ENCODE results near the gene TRMT61B.

TRMT61B gene

DNA sequence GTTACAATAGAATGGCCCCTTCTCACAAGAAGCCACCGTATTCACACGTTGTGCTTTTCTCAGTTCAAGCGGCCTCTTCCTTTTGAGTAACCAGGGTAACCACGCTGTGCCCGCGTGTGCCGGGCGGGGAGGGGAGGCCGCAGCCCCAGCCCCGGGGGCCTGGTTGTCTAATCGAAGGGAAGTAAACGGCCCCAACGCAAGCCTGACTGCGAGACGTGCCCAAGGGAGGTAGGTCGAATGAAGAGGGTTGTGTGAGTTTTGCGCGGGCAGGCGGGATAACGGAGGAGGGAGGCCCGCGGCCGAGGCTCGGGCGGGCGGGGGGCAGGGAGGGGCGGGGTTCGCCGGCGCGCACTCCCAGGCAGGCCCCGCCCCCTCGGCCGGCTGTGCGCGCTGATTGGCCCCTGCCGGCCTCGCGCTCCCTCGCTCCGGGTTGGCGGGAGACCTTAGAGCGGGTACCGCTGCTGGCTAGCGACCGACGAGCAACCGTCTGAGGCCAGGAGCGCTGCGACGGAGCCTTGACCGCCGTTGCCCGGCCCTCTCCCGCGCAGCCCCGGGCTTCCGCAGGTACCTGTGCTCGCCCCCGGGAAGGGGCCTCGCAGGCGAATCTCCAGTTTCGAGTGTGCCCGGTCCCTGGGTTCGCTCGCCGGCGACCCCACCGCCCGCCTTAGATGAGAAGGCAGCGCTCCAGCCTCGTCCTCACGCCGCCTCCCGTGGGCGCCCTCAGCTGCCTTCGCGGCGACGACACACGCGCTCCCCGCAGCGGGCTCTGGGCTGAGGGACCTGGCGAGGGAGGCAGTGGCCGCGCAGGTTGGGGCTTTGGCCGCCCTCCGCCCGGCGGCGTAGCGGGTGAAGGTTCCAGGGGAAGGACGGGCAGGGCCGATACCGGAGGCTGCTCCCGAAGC lies 59.5 kb downstream of the TRMT61B start, which contains the start of gene SPDYA:
Gene SPDYA, plus strand, starts transcription at position 451 of the 902 bp plus-strand sequence. CDS start 5,181 bp downstream, outside the sequence.
- TF ChIP-seq, protein P1, sequence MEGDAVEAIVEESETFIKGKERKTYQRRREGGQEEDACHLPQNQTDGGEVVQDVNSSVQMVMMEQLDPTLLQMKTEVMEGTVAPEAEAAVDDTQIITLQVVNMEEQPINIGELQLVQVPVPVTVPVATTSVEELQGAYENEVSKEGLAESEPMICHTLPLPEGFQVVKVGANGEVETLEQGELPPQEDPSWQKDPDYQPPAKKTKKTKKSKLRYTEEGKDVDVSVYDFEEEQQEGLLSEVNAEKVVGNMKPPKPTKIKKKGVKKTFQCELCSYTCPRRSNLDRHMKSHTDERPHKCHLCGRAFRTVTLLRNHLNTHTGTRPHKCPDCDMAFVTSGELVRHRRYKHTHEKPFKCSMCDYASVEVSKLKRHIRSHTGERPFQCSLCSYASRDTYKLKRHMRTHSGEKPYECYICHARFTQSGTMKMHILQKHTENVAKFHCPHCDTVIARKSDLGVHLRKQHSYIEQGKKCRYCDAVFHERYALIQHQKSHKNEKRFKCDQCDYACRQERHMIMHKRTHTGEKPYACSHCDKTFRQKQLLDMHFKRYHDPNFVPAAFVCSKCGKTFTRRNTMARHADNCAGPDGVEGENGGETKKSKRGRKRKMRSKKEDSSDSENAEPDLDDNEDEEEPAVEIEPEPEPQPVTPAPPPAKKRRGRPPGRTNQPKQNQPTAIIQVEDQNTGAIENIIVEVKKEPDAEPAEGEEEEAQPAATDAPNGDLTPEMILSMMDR (IDR thresholded peaks at IDR 0.05; ENCODE audit: borderline replicate concordance, insufficient read depth, low read depth, low read length) = no peak
- H3K4me3 ChIP-seq (ENCODE audit: low read depth, low read length) = peak within 1 kb of the TSS; percentile 53

DNA sequence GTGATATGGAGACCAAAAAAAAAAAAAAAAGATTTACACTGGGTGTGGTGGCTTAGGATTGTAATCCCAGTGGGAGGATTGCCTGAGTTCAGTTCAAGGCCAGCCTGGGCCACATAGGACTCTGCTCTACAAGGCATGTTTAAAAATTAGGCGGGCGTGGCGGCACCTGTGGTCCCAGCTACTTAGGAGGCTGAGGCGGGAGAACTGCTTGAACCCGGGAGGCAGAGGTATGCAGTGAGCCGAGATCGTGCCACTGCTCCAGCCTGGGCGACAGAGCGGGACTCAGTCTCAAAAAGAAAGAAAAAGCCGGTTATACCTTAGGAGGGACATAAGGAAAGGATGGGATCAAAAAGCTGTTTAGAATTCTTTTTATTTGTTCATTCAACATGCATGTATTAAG lies 60.2 kb downstream of the TRMT61B start:
- TF ChIP-seq, protein P1 (IDR thresholded peaks at IDR 0.05; ENCODE audit: borderline replicate concordance, insufficient read depth, low read depth, low read length) = no peak
- H3K4me3 ChIP-seq (ENCODE audit: low read depth, low read length) = peak overlapping the region; percentile 53

DNA sequence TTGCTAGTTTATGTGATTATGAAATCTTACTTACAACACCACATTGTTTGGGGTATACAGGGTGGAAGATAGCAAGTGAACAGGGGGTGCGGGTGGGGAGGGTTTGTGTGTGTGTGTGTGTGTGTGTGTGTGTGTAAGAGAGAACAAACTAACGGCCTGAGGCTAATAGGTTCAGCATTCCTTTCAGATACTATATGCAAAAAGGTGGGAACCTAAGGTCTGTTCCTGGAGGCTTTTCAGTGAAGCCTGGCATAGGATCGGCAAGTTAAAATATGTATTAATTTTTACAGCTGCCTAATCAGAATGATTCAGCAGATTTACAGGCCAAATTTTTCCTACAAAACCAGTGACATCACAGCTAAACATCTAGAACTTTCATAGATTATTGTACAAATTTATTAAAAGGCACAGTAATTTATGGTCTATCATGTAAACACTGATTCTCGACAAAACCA lies 67.1 kb downstream of the TRMT61B start:
- H3K4me3 ChIP-seq (ENCODE audit: low read depth, low read length) = no peak overlapping the region
- TF ChIP-seq, protein P1 (IDR thresholded peaks at IDR 0.05; ENCODE audit: borderline replicate concordance, insufficient read depth, low read depth, low read length) = no peak

DNA sequence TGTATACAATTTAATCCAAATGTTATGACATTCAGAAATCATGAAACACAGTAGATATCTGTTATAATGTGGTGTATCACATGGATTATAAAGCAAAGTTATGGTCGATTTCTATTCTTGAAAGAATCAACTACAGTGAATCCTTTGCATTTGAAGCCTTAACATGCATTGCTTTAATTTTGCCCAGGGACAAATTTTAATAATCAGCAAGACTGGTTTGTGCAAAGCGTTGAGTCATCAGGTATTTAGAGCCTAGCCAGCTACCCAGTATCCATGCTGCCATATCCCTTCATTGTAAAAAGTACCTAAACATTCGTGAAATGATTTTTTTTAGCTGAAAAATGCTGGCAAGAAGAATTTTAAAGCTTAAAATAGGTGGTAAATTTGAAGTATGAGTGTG lies 68.4 kb downstream of the TRMT61B start:
- H3K4me3 ChIP-seq (ENCODE audit: low read depth, low read length) = no peak overlapping the region
- TF ChIP-seq, protein P1 (IDR thresholded peaks at IDR 0.05; ENCODE audit: borderline replicate concordance, insufficient read depth, low read depth, low read length) = no peak
